EH (cell line): ENCODE data around the gene NR6A1.
"Not testable (repeated sequence)": the region's sequence is repeated elsewhere in the genome, so short reads cannot be mapped to it uniquely, and the experiment has no call there.

Experiments
- DNase-seq: peaks from one replicate; pipeline ENCODE4 v3.0.0-alpha.2; 2015; ENCODE audit warnings: low read depth

Gene NR6A1

DNA sequence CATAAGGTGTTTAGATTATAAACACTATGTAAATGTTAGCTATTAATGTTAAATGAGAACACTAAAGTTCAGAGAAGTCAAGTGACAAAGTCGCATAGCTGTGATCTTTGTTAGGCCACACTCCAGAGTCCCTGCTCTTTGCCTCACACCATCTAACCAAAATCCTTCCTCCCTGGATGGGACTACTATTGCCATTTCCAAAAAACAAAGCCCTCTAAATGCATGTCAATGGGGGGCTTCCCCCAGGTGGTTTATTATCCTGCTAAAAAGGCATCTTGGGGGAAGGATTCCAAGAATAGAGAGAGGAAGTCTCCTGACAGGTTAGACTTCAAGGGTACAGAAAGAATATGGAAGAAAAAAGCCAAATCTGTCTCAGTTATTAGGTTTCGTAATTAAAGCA lies 10.4 kb downstream of the NR6A1 start:
- no peak for DNase-seq

DNA sequence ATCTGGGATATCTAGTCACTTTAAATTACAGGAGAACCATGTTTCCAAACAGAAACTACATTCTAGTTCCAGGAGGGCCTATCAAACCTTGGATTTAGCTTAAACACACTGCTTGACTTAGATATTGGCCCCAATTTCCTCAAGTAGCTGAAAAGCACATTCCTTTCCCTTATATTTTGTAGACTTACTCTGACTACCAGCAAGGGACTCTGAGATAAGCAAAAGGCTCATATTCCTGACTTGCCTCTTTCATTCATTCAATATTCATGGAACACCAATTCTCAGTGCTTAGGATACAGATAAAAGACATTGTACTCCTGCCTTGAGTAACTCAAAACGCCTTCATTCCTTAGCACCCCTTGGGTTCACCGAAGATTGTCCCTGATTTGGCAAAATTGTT lies 11.8 kb downstream of the NR6A1 start:
- no peak for DNase-seq

DNA sequence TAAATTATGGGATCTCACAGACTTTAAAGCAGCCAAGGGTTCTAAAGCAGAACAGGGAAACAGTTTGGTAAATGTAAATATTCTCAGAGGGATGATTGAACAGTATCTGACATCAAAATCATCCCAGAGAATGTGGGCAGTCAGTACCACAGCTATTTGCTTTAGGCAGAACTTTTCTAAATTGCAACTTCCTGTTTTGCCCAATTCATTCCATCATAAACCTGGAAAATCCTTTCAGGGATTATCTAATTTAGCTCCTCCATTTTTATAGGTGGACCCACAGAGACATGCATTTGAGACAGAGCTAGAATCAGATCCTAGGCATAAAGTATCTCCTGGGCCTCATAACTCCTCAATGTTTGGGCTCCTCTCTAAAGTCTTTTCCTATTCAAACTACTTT lies 12.4 kb downstream of the NR6A1 start:
- DNase-seq, result peak; percentile 41

DNA sequence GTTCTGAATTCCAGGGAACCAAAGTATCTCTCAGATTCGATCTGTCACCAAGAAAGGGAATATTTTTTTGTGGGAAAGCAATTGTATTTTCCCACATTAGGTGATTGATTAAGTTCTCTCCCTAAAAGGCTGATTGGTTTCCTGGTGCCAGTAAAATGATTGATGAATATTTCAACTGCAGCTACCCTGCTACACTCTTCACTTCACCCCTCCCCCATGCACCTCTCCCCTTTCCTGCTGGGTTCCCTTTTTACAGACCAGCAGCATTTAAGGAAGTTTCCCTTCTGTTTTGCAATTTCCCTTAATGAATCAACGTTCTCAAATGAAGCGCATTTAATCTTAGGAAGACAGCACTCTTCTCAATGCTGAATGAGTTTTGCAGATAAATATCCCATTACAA lies 13.1 kb downstream of the NR6A1 start:
- no peak for DNase-seq

DNA sequence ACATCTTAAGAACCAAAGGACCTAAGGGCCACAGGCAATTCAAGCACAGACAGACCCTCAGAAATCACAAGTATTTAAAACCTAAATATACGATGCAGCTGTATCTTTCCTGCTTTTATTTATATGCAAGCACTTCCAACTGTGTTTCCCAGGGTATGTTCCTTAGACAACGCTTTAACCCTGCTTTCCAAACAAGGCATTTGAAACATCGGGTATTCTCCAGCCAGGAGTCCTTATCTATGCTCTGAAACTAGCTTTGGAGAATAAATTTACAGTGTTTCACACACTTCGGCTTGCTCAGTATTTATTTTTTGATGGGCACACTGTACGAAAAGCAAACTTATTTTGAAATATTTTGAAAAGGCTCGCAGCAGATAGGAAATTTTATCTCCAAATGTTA lies 13.5 kb downstream of the NR6A1 start:
- DNase-seq, result no peak

DNA sequence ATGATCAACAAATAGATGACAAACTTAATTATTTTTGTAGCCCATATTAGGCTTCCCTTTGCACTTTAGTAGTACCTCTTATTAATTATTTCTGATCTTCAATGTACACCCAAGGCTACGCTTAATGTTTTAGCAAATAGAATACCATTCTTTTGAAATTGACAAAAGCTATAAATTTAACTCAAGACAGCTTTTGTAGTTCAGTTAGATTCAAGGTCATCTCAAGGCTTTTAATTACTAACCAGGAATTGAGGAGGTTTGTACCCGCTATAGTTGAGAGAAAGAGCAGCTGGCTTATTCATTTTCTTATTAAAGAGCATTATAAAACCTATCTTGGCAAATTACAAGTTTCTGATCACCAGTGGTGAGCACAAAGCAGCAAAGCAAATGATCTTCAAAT lies 15.1 kb downstream of the NR6A1 start:
- DNase-seq, result no peak

DNA sequence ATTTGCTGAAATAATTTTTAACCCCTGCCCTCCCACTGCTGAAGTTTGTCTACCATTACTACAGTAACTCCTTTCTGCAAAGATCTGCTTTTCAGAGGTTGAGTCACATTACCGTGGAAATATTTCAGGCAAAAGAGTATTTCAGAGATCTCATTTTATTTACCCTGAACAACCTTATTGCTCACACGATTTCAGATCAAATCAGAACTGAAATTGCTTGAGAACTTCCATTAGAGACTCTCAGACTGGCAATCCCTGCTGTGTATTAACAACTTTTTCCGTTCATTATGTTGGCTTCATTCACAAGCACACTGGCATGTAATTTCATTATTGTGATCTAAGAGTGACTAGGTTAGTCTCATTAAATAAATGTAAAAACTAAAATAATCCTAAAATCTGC lies 16.1 kb downstream of the NR6A1 start:
- DNase-seq, result no peak

DNA sequence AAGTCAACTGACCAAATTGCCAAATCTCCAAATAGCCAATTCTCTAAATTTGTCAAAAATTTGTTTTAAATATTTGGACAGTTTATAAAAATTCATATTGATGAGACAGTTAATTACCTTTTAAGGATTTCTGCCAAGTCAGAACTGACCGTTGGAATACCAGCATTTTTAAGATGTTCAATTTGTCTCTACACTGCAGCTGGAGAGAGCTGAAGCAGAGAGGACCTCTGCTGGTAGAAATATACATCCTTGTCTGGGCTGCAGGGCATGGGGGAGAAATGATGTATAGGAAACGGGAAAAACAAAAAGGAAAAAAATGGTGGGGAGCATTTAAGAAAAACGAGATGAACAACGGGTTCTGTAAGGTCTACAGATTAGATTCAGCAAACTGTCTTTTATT lies 16.8 kb downstream of the NR6A1 start:
- DNase-seq, result peak; percentile 50

DNA sequence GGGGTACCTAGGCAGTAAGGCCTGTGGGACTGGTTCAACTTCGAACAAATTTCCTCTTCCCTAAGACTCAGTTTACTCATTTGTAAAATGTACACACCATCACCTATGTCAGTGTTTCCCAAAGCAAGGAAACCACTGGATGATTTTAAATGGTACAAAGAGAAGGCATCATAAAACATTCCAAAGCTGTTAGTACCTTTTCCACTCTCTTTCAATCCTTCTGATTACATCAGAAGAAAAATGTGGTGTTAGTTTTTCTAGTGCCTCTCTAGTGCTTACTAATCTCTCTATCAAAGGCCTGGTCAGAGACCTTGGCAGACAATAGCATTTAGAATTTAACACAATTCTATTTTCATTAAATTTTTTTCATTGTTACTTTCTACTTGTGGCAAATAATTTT lies 18.1 kb downstream of the NR6A1 start:
- peak; percentile 79 for DNase-seq

DNA sequence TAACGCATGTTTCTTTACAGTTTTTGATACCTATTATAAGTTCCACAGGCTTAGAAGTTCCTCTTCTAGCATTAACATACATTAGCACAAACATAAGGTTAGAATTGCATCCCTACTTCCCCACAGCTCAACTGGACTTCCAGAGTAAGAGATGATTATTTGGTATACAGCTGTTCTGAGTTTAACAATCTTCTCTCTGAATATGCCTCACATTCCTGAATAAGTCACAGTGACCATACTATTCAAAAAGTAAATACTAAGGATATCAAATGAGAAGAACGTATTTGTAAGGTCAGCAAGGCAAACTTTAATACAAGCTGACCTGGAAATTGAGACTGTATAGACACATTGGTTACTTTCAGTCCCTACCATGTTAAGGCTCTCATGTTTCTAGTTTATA lies 21.3 kb downstream of the NR6A1 start:
- peak; percentile 59 for DNase-seq

DNA sequence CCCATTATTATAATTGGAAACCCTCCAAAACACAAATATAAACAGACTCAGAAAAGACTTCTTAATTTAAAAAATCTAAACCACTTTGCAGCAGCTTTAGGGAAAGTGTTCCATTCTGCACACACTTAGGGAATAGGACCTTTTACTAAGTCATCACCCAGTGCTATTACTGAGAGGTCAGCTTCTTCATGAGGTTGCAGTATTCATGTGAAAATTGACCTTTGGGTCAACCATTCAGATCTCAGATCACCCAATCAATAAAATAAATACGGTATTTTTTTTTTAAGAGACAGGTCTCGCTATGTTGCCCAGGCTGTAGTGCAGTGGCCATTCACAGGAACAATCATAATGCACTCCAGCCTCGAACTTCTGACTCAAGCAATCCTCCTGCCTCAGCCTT lies 21.8 kb downstream of the NR6A1 start:
- DNase-seq, result no peak

DNA sequence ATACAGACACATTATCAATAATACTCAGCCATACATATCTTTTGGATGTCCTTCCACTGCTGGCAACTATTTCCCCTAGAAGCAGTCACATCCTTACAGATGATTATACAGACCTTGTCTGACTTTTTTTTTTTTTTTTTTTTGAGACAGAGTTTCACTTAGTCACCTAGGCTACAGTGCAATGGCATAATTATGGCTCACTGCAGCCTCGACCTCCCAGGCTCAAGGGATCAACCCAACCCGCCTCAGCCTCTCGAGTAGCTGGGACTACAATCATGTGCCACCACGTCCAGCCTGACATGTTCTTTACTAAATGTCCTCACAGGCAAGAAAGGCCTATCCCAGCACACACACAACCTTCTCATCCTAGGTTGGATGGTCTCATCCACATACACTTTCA lies 24.0 kb downstream of the NR6A1 start:
- no peak for DNase-seq

DNA sequence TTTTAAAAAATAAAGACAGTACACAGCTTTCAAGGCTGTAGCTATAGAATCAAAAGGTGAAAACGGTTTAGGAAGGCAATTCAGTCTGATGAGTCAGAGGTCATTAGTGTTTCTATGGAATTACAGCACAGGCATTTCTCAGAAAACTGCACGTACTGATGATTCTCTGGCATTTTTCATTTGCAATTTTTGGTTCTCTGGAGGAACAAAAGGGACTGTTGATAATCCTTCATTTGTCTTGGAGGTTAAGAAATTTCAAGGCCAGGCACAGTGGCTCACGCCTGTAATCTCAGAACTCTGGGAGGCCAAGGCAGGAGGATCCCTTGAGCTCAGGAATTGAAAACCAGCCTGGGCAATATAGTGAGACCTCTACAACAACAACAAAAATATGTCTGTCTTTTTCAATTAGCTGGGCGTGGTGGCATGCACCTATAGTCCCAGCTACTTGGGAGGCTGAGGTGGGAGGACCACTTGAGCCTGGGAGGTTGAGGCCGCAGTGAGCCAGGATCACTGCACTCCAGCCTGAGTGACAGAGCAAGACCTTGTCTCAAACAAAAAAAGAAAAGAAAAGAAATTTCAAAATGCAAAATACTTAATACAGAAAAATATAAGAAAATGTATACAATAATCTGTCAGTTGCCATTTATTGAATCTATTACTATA lies 27.3 kb downstream of the NR6A1 start:
- peak; percentile 53 for DNase-seq

DNA sequence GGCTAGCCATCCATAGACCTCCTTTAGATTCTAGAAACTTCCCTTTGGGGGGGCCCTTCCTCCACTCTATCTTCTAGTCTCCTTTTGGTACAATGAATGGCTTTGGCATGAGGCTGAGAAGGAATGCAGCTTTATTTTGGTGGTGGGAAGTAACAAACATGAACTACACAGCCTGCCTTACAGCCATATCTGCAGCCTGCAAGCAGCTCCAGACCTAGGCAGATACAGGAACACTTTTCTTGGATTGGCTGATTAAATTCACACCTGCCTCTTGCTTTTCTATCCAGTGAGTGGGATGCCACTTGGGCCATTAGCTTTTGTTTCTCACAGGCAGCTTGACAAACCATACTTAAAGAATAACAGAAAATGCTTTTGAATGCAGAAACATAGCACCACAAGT lies 28.2 kb downstream of the NR6A1 start:
- DNase-seq, result no peak

DNA sequence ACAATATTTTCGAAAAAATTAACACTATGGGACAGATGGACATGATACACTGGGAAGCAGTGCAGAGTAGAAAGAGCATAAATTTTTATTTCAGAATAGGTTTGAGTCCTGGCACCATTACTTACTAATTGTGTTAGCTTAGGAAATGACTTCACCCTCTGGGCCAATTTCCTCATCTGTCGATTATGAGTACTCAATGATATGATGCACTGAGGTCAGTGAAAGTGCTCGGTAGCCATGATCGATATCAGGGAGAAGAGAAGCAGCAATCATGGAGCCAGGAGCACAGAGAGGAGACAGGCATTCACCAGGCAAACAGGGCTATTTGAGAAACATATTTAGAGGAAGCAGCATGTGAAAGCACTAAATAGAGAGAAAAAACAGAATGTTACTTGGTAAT lies 29.4 kb downstream of the NR6A1 start:
- no peak for DNase-seq

DNA sequence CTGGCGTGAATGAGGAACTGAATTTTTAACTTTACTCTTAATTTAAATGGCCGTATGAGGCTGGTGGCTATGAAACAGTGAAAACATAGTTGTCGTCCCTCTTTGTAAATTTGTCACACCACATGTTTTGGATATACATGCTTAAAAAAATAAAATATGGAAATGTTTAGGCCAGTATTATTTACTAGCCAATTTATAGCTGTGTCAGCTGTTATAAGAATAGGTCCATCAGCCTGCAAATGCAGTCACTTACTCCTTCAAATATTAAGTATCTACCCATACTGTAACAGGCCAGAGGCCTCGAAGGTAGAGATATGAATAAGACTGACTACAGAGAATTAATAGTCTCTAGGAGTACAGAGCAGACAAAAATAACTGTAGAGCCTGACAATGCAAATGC lies 30.0 kb downstream of the NR6A1 start:
- DNase-seq, result no peak

DNA sequence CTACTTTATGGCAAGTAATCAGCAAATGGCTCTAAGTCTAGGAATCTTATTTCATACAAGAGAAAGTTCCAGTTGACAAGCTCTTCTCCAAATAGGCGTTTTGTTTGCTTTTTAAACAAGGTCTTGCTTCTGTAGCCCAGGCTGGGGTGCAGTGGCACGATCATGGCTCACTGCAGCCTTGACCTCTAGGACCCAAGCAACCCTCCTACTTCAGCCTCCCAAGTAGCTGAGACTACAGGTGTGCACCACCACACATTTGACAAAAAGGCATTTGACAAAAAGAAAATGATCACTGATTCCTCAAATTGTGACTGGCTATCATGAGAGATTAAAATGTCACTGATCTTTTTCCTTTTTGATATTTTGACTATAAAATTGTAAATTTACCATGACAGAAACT lies 31.8 kb downstream of the NR6A1 start:
- DNase-seq, result no peak

DNA sequence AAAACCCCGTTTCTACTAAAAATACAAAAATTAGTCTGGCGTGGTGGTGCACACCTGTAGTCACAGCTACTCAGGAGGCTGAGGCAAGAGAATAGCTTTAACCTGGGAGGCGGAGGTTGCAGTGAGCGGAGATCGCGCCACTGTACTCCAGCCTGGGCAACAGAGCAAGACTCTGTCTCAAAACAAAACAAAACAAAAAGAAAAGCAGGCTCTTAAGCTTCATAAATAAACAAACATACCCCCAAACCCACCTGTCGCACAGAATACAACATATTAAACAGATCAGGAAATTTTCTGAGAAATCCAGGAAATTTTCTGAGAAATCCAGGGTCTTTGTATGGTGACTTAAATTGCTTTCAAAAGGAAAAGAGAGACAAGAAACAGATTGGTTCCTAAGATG lies 33.0 kb downstream of the NR6A1 start:
- DNase-seq, result not testable (repeated sequence)

DNA sequence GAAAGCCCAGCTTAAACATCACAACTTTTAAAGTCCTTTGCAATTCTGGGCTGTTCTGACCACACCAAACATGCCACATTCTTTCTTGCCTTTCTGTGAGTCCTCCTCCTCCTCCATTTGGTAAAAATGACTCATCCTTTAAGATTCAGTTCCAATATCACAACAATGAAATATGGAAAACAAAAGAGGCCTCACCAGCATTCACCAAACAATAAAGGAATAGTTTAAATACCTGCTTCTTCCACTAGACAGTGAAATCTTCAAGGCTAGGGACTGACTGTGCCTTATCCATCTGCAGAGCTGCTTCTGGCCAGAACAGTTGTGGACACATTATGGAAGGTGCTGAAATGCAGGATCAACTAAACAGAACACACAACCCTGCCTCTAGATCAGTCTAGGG lies 36.0 kb downstream of the NR6A1 start:
- peak; percentile 77 for DNase-seq

DNA sequence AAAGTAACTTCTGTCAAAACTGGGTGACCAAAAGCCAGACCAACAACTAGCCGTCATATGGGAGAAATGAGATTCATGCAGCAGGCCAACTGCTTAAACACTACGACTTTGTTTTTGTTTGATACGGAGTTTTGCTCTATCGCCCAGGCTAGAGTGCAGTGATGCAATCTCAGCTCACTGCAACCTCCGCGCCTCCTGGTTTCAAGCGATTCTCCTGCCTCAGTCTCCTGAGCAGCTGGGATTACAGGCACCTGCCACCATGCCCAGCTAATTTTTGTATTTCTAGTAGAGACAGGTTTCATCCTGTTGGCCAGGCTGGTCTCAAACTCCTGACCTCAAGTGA lies 36.4 kb downstream of the NR6A1 start:
- not testable (repeated sequence) for DNase-seq

DNA sequence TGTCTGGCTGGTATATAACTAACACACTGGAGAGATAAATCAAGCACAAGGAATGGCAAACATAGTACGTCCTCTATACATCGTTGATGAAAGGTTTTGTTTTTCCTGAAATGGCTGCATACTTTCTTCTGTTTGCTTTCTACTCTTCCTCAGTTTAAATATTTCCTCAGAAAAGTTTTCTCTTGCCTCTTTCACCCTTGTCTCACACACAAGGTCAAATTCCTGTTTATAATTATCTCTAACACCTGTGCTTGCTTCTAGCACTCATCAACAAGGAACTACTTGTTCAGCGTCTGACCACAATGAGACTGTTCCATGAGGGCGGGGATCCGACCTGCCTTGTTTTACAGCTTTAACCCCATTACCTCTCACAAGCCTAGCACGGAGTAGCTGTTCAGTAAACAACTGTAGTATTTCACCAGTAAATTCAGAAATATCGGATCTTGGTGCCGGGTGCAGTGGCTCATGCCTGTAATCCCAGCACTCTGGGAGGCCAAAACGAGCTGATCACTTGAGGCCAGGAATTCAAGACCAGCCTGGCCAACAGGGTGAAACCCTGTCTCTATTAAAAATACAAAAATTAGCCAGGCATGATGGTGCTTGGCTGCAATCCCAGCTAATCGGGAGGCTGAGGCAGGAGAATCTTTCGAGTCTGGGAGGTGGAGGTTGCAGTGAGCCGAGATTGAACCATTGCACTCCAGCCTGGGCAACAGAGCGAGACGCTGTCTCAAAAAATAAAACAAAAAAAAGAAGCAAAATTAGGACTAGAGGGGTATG lies 37.0 kb downstream of the NR6A1 start:
- DNase-seq, result no peak

DNA sequence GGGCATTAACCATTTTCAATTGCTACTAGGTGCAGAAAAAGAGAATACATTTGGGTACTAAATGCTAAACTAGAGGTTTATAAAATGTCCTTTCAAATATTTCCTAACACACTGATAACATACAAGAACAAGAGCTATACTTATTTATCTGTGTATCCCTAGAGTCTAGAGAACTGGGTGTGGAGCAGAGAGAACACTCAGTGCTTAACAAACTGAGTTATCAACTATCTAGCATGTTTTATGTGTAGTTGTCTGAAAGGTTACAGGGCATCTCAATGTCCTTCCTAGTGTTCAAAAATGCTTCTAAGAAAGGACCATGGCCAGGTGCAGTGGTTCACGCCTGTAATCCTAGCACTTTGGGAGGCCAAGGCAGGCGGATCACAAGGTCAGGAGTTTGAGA lies 40.3 kb downstream of the NR6A1 start:
- DNase-seq, result no peak

DNA sequence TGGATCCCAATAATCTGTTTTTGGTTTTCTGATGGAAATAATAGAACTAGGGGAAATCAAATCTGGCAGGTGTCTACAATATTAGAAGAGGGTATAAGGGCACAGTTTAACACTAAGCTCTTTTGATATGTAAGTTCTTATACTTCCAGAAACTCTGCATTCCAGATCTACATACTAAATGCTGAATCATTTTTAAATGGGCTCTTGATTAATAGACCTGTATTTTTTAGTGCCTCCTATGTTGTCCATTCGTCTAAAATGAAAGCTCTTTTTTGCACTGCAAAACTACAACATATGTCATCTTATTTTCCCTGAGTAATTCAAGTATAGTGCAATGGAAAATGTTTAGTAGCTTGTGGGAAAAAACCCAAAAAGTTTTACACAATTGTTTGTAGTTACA lies 44.2 kb downstream of the NR6A1 start:
- DNase-seq, result no peak

DNA sequence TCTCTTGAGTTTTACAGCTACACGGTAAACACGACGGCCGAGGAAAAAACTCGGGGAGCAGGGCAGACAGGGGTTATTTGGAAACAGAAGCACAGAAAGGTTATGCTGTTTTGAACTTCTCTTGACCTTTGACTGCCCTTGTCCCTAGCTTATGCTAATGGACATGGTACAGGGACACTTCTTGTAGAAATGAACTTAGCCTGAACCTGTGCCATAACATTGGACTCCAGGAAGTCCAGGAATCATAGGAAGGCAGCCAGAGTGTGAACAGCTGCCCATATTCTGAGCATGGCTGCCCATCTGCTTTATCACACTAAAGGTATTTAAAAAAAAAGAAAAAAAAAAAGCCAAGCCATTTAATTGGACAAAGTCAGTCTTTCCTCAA lies 46.1 kb downstream of the NR6A1 start:
- DNase-seq, result no peak
